A673 (cell line): ENCODE data around the gene TMEM220. TPM values are rescaled to one million over a fixed set of nuclear protein-coding genes. Genes with fewer than 3 reads are reported as not detected.

ENCODE experiments used
- BruUV-seq: library from RNA; stranded (reverse); fragments of 400-500 nt; replicated peaks from 2 replicates; lab custom pipeline; 2021; lab: Mats Ljungman, UMichigan
- CTCF ChIA-PET: fragments of 300-600 bp; sonication (Branson Sonifier 250); formaldehyde crosslinking; loops from one replicate; lab custom pipeline; 2022; ENCODE audit warnings: antibody characterized with exemption; lab: Charles Lee
- POLR2A ChIA-PET: fragments of 300-600 bp; sonication (Branson Sonifier 250); formaldehyde crosslinking; loops from one replicate; lab custom pipeline; 2022; ENCODE audit warnings: antibody characterized with exemption; ENCODE audit not compliant: low non-redundant PET; lab: Charles Lee
- DNase-seq: peaks from one replicate; pipeline ENCODE4 v3.0.0-alpha.2; 2015; ENCODE audit warnings: low spot score
- H3K27ac ChIP-seq: fragments of 200-600 bp; sonication (generic); 2 replicates; pipeline ENCODE4 v1.5.1; 2016; ENCODE audit warnings: mixed run types, low read depth, mild to moderate bottlenecking, mixed read lengths, antibody characterized with exemption, low read length; ENCODE audit not compliant: poor library complexity, severe bottlenecking
- H3K27me3 ChIP-seq: fragments of 200-600 bp; sonication (generic); replicated peaks from 2 replicates; pipeline ENCODE4 v1.6.1; 2017; ENCODE audit warnings: mixed run types, low read depth, mild to moderate bottlenecking, mixed read lengths, antibody characterized with exemption, low read length; ENCODE audit not compliant: insufficient read depth, poor library complexity
- H3K36me3 ChIP-seq: fragments of 200-600 bp; sonication (generic); 2 replicates; pipeline ENCODE4 v1.6.1; 2016; ENCODE audit warnings: mixed run types, mild to moderate bottlenecking, mixed read lengths, antibody characterized with exemption, low read length; ENCODE audit not compliant: insufficient read depth, poor library complexity, severe bottlenecking
- H3K4me1 ChIP-seq: fragments of 200-600 bp; sonication (generic); 2 replicates; pipeline ENCODE4 v1.6.1; 2017; ENCODE audit warnings: mixed run types, mild to moderate bottlenecking, mixed read lengths, antibody characterized with exemption, low read length; ENCODE audit not compliant: insufficient read depth, poor library complexity, severe bottlenecking
- H3K4me3 ChIP-seq: fragments of 200-600 bp; sonication (generic); 2 replicates; pipeline ENCODE4 v1.5.1; 2016; ENCODE audit warnings: low read depth, mixed run types, mild to moderate bottlenecking, mixed read lengths, low read length; ENCODE audit not compliant: poor library complexity, severe bottlenecking
- H3K9me3 ChIP-seq: fragments of 200-600 bp; sonication (generic); 2 replicates; pipeline ENCODE4 v1.6.1; 2016; ENCODE audit warnings: mixed run types, low read depth, mild to moderate bottlenecking, mixed read lengths, antibody characterized with exemption, low read length; ENCODE audit not compliant: poor library complexity, severe bottlenecking
- EZH2 ChIP-seq: fragments of 200-600 bp; sonication (generic); IDR thresholded peaks from 2 replicates; pipeline ENCODE4 v1.6.1; 2017; ENCODE audit warnings: borderline replicate concordance, low read depth, mild to moderate bottlenecking, mixed read lengths, antibody characterized with exemption, low read length; ENCODE audit not compliant: poor library complexity, severe bottlenecking
- intact Hi-C: fragments of 100-400 bp; cut with micrococcal nuclease; formaldehyde crosslinking; loops from one replicate; pipeline ENCODE4 v1.10.0; 2022; ENCODE audit not compliant: unreplicated experiment
- total RNA-seq: library from RNA; stranded (reverse); gene quantifications from 2 replicates; pipeline ENCODE4 v1.2.3, GENCODE V29; 2021
- TF ChIP-seq, protein P1 (sequence below): fragments of 300-800, 200-600 bp; sonication (generic); conservative IDR thresholded peaks from 2 replicates; pipeline ENCODE4 v1.5.1; 2017; ENCODE audit warnings: low read depth, mild to moderate bottlenecking, antibody characterized with exemption, low read length, moderate library complexity, mixed read lengths

The TMEM220 gene
- total RNA-seq, 1 experiment from 2014 or later = 0.11 TPM

DNA sequence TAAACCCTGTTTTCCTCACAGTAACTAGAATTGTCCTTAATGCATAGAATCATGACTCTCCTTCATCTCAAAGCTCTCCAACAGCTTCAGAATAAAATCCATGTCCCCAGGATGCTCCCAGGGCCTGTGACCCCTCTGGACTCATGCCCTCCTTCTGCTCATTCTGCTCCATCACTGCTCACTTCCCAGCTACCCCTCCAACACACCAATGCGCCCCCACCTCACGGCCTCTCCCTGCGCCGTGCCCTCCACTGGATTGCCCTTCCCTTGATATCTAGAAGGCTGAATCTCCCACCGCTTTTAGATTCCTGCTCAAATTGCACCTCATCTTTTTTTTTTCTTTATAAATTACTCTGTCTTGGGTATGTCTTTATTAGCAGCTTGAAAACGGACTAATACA is 12.6 kb upstream of the TMEM220 start:
- Histone ChIP-seq H3K4me3 (no peak overlapping the region), H3K27ac (no peak overlapping the region), H3K27me3 (peaks cover 4% of the 10 kb centered on the region), H3K36me3 (no peaks in the 10 kb centered on the region), H3K9me3 (no peaks in the 10 kb centered on the region), H3K4me1 (no peaks in the 10 kb centered on the region)
- BruUV-seq = no TSS peak
- ChIA-PET POLR2A (no interaction called here), CTCF (interaction anchor here (0.6 kb wide), 1 partner anchor 150 kb away, joined by 3 read pairs; no protein-coding TSS in a partner anchor)
- TF ChIP-seq, protein P1, sequence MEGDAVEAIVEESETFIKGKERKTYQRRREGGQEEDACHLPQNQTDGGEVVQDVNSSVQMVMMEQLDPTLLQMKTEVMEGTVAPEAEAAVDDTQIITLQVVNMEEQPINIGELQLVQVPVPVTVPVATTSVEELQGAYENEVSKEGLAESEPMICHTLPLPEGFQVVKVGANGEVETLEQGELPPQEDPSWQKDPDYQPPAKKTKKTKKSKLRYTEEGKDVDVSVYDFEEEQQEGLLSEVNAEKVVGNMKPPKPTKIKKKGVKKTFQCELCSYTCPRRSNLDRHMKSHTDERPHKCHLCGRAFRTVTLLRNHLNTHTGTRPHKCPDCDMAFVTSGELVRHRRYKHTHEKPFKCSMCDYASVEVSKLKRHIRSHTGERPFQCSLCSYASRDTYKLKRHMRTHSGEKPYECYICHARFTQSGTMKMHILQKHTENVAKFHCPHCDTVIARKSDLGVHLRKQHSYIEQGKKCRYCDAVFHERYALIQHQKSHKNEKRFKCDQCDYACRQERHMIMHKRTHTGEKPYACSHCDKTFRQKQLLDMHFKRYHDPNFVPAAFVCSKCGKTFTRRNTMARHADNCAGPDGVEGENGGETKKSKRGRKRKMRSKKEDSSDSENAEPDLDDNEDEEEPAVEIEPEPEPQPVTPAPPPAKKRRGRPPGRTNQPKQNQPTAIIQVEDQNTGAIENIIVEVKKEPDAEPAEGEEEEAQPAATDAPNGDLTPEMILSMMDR = no peak
- no peak for TF ChIP-seq EZH2
- intact Hi-C loops = loop anchor here (10.0 kb wide), 1 partner anchor 402 kb away; no protein-coding TSS in a partner anchor
- DNase-seq = no peak

DNA sequence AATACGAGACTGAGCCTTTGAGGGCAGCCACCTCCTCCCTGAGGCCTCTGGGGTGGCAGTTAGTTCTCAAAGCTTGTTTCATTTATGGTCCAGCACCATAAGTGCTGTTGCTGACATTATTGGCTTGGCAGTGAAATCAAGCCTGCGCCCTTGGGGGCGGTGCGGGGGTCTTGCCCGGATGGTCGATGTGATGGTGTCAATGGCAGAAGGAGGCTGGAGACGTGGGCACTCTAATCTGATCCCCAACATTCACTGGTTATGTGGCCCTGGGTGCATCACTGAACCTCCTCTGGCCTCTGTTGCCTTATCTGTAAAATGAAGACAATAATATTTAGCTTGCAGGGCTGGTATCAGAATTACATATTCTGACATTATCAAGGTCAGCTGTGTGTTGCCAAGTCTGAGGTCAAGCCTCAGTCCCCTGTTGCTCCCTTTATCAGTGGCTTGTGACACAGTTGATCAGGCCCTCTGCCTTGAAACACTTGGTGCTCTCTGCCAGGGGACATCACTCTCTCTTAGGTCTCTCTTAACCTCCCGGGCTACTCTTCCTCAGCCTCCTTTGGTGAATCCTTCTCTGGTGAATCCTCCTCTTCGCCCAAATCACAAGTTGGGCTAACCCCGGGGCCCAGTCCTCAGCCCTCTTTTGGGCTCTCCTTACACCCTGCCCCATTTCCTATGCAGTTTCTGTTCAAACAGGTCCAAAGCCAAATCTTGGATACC is 11.8 kb upstream of the TMEM220 start:
- Histone ChIP-seq H3K36me3 (no peaks in the 10 kb centered on the region), H3K9me3 (no peaks in the 10 kb centered on the region), H3K27me3 (peaks cover 4% of the 10 kb centered on the region), H3K4me1 (no peaks in the 10 kb centered on the region), H3K27ac (no peak overlapping the region), H3K4me3 (no peak overlapping the region)
- BruUV-seq = no TSS peak
- intact Hi-C loops = loop anchor here (10.0 kb wide), 1 partner anchor 403 kb away; no protein-coding TSS in a partner anchor
- no peak for TF ChIP-seq EZH2
- TF ChIP-seq, protein P1 = no peak
- ChIA-PET CTCF (no interaction called here), POLR2A (no interaction called here)
- DNase-seq = no peak

DNA sequence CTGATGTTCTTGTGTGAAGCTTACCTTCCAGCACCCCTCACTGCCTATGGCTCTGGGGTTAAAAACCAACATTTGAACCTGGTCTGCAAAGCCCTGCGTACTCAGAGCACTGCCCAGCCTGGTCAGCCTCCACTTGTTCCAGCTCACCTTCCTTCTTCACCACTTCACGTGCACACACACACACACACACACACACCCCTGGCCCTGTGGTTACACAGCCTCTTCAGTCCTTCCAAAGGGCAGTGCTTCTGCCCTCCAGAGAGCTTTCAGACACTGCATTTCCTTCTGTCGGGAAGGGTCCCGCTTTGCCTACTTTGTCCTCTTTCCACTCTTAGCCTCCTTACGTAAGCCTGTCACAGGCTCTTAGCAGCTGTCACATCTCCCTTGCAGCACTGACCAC is 9.6 kb upstream of the TMEM220 start:
- no peak overlapping the region for H3K4me3 ChIP-seq
- intact Hi-C loops = loop anchor here (5.0 to 10.0 kb wide), 2 partner anchors 1195 to 1248 kb away; no protein-coding TSS in a partner anchor
- H3K27ac ChIP-seq = no peak overlapping the region
- TF ChIP-seq, protein P1 = no peak
- TF ChIP-seq EZH2 = no peak
- no TSS peak for BruUV-seq
- H3K27me3 ChIP-seq = peaks cover 4% of the 10 kb centered on the region
- DNase-seq = no peak
- POLR2A ChIA-PET = no interaction called here
- H3K4me1 ChIP-seq = no peaks in the 10 kb centered on the region
- CTCF ChIA-PET = interaction anchor here (1.5 kb wide), 1 partner anchor 106 kb away, joined by 5 read pairs; no protein-coding TSS in a partner anchor
- no peaks in the 10 kb centered on the region for H3K36me3 ChIP-seq
- H3K9me3 ChIP-seq = no peaks in the 10 kb centered on the region
